ENCODE data around the gene NEB. TPM values are rescaled to one million over a fixed set of nuclear protein-coding genes. Genes with fewer than 3 reads are reported as not detected.

NEB gene
- polyA plus RNA-seq, 3 donors: 2.7 TPM; not detected in 2

GRCh38 chr2:151765760-151766410 is 31.6 kb upstream of the NEB start:
- no peak overlapping the region for H3K27ac ChIP-seq (ENCODE audit: low read depth in 1 of 2, low read length in 2 of 2)

GRCh38 chr2:151762694-151763093 is 28.4 kb upstream of the NEB start:
- Histone ChIP-seq H3K27ac (ENCODE audit: low read depth in 1 of 2, low read length in 2 of 2) (no peak overlapping the region), H3K9ac (ENCODE audit: insufficient read depth, low read length, poor library complexity, severe bottlenecking) (no peak overlapping the region), H3K79me2 (ENCODE audit: insufficient read depth, low read length) (no peaks in the 10 kb centered on the region), H3K9me3 (replicated peaks in 1 of 2; ENCODE audit: control insufficient read depth in 1 of 2, insufficient read depth in 1 of 2, low read length in 2 of 2) (no peaks in the 10 kb centered on the region), H2AFZ (ENCODE audit: insufficient read depth, low read depth, low read length, poor library complexity, severe bottlenecking) (no peak overlapping the region), H3K4me3 (replicated peaks in 1 of 3; ENCODE audit: low read depth in 2 of 3, low read length in 3 of 3) (no peak overlapping the region), H3K27me3 (ENCODE audit: control insufficient read depth in 2 of 2, insufficient read depth in 2 of 2, low read length in 2 of 2) (no peaks in the 10 kb centered on the region), H4K20me1 (ENCODE audit: insufficient read depth, low read length) (no peaks in the 10 kb centered on the region), H3K4me1 (ENCODE audit: control insufficient read depth in 1 of 2, insufficient read depth in 2 of 2, low read length in 2 of 2) (no peaks in the 10 kb centered on the region), H3K36me3 (replicated peaks in 1 of 2; ENCODE audit: control insufficient read depth in 1 of 2, insufficient read depth in 2 of 2, low read length in 2 of 2) (peaks cover 6 to 51% of the 10 kb centered on the region in 2 donors), H3K4me2 (replicated peaks; ENCODE audit: extremely low read depth, low read length, poor library complexity, severe bottlenecking) (no peak overlapping the region)
- Mint-ChIP-seq H3K4me1 (peaks cover 3% of the 10 kb centered on the region), H3K27ac (no peak overlapping the region), H3K36me3 (peaks cover 20 to 25% of the 10 kb centered on the region in 2 donors), H3K4me3 (no peak overlapping the region), H3K27me3 (ENCODE audit: low read depth in 3 of 3) (peaks cover 0 to 1% (median 0%) of the 10 kb centered on the region in 3 donors), H3K9me3 (no peaks in the 10 kb centered on the region)
- intact Hi-C loops (cut with micrococcal nuclease): no loop called here
- no peak for DNase-seq
- TF ChIP-seq CTCF (IDR thresholded peaks at IDR 0.05): no peak
- no CpG with 5 or more reads among the region's 3 CpGs for WGBS (ENCODE audit: insufficient coverage)

More at GRCh38 chr2:151765760-151766410, 31.6 kb upstream of the NEB start:
- Mint-ChIP-seq H3K27me3 (ENCODE audit: low read depth in 3 of 3) (no peaks in the 10 kb centered on the region), H3K36me3 (peaks cover 25 to 30% of the 10 kb centered on the region in 2 donors), H3K9me3 (peaks cover 0 to 2% (median 0%) of the 10 kb centered on the region in 7 donors), H3K4me3 (no peak overlapping the region), H3K27ac (peak overlapping the region in 2 of 7 donors; percentile 39 to 65), H3K4me1 (peaks cover 3% of the 10 kb centered on the region)
- Histone ChIP-seq H3K4me3 (replicated peaks in 1 of 3; ENCODE audit: low read depth in 2 of 3, low read length in 3 of 3) (no peak overlapping the region), H3K36me3 (replicated peaks in 1 of 2; ENCODE audit: control insufficient read depth in 1 of 2, insufficient read depth in 2 of 2, low read length in 2 of 2) (peaks cover 6 to 51% of the 10 kb centered on the region in 2 donors), H3K9me3 (replicated peaks in 1 of 2; ENCODE audit: control insufficient read depth in 1 of 2, insufficient read depth in 1 of 2, low read length in 2 of 2) (no peaks in the 10 kb centered on the region), H2AFZ (ENCODE audit: insufficient read depth, low read depth, low read length, poor library complexity, severe bottlenecking) (no peak overlapping the region), H3K27me3 (ENCODE audit: control insufficient read depth in 2 of 2, insufficient read depth in 2 of 2, low read length in 2 of 2) (no peaks in the 10 kb centered on the region), H4K20me1 (ENCODE audit: insufficient read depth, low read length) (no peaks in the 10 kb centered on the region), H3K4me1 (ENCODE audit: control insufficient read depth in 1 of 2, insufficient read depth in 2 of 2, low read length in 2 of 2) (no peaks in the 10 kb centered on the region), H3K9ac (ENCODE audit: insufficient read depth, low read length, poor library complexity, severe bottlenecking) (no peak overlapping the region), H3K79me2 (ENCODE audit: insufficient read depth, low read length) (no peaks in the 10 kb centered on the region), H3K4me2 (replicated peaks; ENCODE audit: extremely low read depth, low read length, poor library complexity, severe bottlenecking) (no peak overlapping the region)
- no peak for TF ChIP-seq CTCF (IDR thresholded peaks at IDR 0.05)
- 98% methylated on average over 7 of the region's 10 CpGs for WGBS (ENCODE audit: insufficient coverage)
- intact Hi-C loops (cut with micrococcal nuclease): no loop called here
- DNase-seq: no peak
